SK-N-MC (cell line): ENCODE data around the gene UBXN6.

Experiments used
- EZH2 ChIP-seq: fragments of 200-600 bp; sonication (generic); IDR thresholded peaks from one replicate; pipeline ENCODE4 v1.6.1; 2017; ENCODE audit warnings: antibody characterized with exemption
- POLR2AphosphoS5 ChIP-seq: IDR thresholded peaks from 2 replicates; pipeline ENCODE4 v1.6.1; 2012; ENCODE audit warnings: mild to moderate bottlenecking, low read depth, low read length, borderline replicate concordance

DNA sequence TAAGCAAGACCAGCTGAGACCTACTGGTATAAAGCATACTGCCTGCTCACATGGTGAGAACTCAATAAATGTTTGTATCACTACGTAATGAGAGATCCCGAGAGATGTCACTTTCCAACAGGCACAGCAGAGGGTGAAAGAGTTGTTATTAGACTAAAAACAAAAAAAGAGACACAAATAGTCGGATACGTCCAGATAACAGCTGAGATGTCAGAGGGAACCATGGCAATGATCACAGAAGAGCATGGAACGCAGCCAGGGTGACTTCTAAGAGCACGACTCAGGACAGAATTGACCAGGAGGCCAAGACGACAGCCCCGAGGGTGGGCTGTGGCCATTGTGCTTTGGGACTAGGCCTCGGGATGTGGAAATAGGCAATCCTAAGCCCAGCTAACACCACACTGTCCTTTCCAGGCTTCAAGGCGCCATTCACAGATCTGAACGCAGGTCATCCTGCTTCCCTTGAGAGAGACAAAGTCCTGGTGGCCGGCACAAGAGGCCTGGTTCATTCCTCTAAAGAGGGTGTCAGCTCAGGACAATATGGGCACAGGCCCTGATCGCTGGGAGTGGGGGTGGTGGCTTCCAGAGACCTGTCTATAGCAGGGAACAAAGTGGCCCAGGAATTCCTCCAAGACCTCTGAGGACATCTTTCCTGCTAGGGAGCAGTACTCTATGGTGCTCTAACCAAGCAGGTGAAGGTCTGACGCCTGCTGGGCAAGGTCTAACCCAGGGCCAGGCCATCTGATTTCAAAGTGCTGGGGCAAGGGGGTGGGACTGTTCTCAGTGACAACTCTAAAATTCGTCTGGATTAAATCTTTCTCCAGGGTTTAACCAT, 60.4 kb downstream of the UBXN6 start:
- no peak for TF ChIP-seq POLR2AphosphoS5
- no peak for TF ChIP-seq EZH2
